Hematopoietic multipotent progenitor cell treated with erythropoietin and hydrocortisone succinate and interleukin-3 and kit ligand, for 15 days (in vitro differentiated cells): ENCODE measurements around the gene DENND2A.
A peak's percentile ranks its signal among the peaks of the same experiment; 100 is the strongest.
"Not testable (repeated sequence)": the region's sequence is repeated elsewhere in the genome, so short reads cannot be mapped to it uniquely, and the experiment has no call there.

Experiments
- DNase-seq: peaks from one replicate; pipeline ENCODE4 v3.0.0-alpha.2; 2015; ENCODE audit warnings: low spot score

DENND2A gene

GRCh38 chr7:140646931-140647647 lies 6.5 kb upstream of the DENND2A start:
- peak; percentile 40 for DNase-seq

GRCh38 chr7:140645166-140645900 lies 4.7 kb upstream of the DENND2A start:
- DNase-seq: peak; percentile 29

DNA sequence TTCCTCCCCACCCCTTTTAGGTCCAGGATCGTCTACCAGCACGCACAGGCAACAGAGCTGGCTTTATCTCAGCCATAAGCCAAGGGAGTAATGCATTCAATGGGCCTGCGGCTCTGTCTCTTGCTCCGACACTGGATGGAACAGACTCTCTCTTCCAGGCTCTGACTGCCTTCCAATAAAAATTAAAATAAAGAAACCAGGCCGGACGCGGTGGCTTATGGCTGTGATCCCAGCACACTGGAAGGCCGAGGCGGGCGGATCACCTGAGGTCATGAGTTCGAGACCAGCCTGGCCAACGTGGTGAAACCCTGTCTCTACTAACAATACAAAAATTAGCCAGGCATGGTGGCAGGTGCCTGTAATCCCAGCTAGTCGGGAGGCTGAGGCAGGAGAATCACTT lies 4.1 kb upstream of the DENND2A start:
- DNase-seq: not testable (repeated sequence)

- DNase-seq: no peak
These were observed 2.8 kb upstream of the DENND2A start for GRCh38 chr7:140643416-140643815.

DNA sequence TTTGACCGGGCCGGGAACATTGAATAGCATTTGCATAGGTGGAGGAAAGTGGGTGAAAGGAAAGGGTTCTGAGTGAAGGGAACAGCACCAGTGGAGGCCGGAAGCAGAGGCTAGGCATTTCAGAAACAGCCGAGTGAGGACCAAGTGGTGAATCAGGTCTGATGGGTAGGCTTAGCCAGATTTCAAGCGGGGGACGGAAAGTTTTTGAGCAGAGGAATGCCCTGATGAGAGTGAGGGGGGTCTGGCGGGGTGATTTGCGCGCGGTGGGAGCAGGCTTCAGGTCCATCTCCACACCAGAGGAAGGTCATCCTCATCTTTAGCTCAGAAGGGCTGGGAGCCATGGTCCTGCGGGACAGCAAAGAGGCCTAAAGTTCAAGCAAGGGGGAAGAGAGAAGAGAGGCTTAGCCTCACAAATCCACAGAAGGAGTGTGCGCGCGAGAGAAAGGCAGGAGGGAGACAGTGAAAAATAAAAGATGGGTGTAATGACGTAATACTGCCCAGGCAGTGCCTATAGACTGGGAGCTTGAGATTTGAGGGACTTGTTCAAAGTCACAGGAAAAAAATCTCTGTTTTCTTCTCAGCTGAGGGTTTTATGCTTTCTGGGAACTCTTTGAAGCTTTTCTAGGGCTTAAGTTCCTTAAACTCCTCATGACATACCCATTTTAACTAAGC lies 1.0 kb upstream of the DENND2A start:
- DNase-seq: no peak

GRCh38 chr7:140640060-140640637 lies 464 bp downstream of the DENND2A start:
- DNase-seq: no peak

DNA sequence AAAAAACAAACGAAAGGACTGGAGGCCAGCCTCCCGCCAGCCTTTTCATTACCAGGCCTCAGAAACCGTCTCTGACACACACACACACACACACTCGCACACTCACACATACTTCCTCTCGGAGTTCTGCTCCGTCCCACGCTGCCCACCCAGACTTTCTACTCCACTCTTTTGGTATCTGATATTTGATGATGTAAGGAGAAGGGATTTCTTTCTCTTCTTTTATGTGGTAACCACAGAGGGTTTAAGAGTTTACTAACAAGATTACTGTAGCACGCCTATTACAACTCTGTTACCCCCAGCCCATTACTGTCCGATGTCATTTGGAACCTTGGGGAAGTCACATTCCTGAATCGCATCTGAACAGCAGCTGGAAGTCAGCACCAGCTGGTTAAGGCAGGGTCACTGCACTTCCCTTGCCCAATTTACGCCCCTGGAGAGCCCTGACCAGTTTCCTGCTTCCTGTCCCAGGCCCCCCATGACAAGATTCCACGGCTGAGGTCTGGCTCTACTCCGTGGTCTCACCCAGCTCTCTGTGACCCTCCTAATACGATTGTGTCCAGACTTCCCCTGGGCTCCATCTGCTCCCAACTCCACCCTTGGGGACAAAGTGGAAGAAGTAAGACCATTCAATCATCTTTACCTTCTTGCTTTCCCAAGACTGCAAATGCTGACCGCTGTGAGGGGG lies 1.1 kb downstream of the DENND2A start:
- DNase-seq: no peak

- DNase-seq: no peak
These were observed 2.3 kb downstream of the DENND2A start for GRCh38 chr7:140638173-140638791.

DNA sequence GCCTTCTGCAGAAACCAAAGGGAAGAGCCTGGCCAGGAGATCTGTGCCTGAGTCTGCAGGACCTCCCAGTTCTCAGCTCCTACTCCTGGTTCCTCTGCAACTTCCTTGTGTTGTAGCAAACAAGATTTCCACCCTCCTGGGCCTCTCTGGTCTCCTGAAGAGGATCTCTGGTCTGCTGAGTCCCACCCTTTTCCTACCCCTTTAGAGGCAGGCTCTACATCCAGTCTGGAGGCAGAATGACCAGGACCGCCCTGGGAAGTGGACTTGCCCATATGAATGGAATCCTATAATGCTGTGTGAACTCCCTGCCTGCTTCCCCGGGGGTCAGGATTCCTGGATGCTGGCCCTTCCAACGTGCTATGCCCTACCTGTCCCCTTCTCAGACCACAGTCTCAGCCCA lies 3.2 kb downstream of the DENND2A start:
- DNase-seq: no peak

GRCh38 chr7:140635816-140636215 lies 4.8 kb downstream of the DENND2A start:
- no peak for DNase-seq

GRCh38 chr7:140635345-140635744 lies 5.3 kb downstream of the DENND2A start:
- no peak for DNase-seq

DNA sequence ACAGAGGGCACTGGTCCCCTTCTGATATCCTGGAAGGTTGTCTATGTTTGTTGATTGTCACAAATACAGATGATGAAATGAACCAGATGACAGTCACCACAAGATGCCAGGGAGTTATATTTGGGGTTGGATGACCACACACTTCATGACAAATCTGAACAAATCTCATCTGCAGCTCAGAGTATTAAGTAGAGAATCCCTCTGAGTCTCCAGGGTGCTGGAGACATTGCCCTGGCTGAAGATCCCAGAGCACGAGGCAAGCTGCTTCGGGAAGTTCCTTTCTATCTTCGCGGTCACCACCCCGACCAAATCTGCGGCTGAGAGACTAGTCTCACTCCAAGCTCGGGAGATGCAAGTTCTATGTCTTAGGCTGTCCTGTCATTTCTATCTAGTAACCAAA lies 9.0 kb downstream of the DENND2A start:
- DNase-seq: no peak

DNA sequence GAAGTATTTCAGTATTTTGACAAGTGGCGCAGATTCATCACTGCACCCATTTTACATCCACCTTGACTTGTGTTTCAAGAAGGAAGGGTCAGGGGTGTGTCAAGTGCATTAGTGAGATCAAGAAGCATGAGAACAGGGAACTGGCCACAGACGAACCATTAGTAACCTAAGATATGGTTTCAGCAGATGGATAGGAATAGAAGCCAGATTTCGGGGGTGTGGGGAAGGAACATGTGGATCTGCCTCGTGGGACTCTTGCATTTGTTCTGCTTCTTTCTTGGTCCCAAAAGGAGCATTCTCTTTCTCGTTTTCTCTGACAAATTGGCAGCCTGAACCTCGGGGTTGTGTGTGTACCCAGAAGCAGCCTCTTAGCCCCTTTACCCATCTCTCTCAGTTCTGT lies 9.6 kb downstream of the DENND2A start:
- DNase-seq: no peak

DNA sequence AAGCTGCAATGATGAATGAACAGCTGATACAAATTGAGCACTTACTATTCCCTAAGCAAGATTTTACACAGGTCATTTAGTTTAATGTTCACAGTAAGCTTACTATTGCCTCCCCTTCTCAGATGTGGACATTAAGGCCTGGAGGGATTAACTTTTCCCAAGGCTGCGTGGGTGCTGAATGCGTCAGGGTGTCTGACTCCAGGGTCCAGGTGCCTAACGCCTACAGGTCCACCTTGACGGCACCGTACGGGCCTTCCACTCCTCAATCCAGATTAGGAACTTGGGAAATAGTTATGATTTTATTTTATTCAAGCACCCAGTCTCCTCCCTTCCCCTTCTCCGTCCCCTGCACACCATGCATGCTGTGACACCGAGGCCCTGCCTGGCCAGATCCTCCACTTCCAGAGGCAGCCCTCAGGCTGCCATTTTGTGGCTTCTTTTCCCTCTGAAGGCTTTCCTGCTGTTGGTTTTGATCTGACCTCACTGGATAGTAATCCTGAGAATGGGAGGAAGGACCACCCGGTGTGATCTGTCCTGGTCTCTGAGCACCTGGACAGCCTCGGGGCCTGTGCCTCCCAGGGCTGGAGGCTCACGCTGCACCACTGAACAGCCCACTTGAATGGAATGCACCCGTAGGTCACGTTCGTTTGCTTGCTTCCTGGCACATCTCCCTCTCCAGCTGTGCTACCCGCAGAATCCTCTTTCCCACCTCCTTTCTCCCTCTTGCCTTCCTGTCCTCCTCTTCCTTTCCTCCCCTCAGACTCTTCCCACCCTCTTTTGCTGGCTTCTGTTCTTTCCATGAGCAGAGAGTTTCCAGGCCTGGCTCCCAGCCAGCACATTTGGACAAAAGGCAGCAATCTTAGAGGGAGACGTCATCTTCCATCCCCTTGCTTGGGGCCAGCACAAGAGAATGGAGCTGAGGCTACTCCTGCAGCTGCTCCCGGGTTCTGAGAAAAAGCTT lies 14.4 kb downstream of the DENND2A start:
- no peak for DNase-seq

DNA sequence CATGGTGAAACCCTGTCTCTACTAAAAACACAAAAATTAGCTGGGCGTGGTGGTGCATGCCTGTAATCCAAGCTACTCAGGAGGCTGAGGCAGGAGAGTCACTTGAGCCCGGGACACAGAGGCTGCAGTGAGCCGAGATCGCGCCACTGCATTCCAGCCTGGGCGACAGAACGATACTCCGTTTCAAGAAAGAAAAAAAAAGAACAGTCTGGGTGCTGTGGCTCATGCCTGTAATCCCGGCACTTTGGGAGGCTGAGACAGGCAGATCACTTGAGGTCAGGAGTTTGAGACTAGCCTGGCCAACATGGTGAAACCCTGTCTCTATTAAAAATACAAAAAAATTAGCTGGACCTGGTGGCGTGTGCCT lies 15.4 kb downstream of the DENND2A start:
- DNase-seq: not testable (repeated sequence)

DNA sequence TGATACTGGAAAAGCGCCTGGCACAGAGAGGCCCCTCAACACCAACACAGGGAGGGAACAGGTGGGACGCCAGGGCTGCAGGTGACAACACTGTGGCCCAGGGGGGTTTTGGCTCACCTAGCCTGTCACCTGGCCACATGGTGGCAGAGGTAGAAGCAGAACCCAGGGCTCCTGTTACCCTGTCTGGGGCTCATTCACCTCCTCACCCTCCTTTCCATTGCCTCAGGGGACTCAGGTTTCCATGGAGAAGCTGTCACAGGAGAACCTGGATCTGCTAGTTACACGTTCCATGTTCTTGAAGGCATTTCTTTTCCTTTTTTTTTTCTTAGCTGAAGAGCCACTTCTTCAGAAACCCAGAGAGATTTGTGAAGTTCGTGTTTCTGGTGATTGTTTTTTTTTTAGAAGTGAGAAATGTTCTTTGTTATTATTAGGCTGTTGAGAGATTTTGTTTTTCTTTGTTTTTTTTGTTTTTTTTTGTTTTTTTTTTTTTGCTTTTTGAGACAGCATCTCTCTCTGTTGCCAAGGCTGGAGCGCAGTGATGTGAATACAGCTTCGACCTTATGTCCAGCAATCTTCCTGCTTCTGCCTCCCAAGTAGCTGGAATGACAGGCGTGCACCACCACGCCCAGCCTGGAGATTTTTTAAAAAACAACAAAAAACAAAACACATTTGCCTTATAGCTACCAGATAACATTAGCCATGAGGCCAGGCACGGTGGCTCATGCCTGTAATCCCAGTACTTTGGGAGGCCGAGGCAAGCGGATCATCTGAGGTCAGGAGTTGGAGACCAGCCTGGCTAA lies 16.0 kb downstream of the DENND2A start:
- DNase-seq: no peak

DNA sequence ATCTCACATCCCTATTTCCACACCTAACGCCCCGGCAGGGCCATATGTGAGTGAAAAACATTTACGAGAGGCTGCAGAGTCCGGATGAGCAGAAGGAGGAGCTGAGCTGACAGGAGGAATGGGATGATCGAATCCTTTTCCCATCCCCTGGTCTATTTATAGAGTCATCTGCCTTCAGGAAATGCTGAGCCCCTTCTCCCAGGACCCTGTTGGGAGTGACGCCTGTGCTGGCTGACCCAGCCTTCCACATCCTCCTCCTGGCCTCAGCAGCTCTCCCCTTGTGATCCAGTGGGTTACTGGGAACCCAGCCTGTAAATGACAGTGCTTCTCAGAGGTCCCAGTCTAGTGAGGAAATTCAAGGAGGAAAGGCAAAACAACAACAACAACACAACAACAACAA lies 16.6 kb downstream of the DENND2A start:
- DNase-seq: no peak

GRCh38 chr7:140621401-140622021 lies 19.1 kb downstream of the DENND2A start:
- DNase-seq: no peak

DNA sequence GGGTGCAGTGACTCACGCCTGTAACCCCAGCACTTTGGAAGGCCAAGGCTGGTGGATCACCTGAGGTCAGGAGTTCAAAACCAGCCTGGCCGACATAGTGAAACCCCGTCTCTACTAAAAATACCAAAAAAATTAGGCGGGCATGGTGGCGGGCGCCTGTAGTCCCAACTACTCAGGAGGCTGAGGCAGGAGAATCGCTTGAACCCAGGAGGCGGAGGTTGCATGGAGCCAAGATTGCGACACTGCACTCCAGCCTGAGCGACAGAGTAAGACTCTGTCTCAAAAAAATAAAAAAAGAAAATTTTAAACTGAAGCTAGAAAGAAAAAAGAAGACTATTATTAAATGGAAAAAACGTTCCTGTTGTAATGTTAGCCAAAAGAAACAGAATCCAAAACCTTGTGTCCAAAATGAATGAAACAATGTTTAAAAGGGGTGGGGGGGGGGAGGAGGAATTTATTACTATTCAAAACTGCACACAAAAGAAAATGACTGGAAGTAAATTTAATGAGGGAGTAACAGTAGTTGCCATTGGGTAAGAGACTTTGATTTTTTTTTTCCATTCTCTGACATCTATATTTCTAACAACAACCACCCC lies 20.6 kb downstream of the DENND2A start:
- DNase-seq: not testable (repeated sequence)
